Thyroid gland (tissue), 4 donors: ENCODE measurements around the gene DUS3L. TPM values are rescaled to one million over a fixed set of nuclear protein-coding genes. Genes with fewer than 3 reads are reported as not detected.

Source experiments
- DNase-seq, 2 donors: peaks; one replicate each; pipeline ENCODE4 v3.0.0-alpha.2; 2019
- H3K27ac ChIP-seq, 3 donors: fragments of 200-600 bp; sonication (generic); 1 replicate in 2 of 3; 2 replicates in 1 of 3; pipeline ENCODE4 v1.5.1; 2016 to 2019; ENCODE audit warnings: mild to moderate bottlenecking in 1 of 3, moderate library complexity in 1 of 3
- H3K27me3 ChIP-seq: fragments of 200-600 bp; sonication (generic); one replicate; pipeline ENCODE4 v1.5.1; 2019
- H3K36me3 ChIP-seq, 2 donors: fragments of 200-600 bp; sonication (generic); one replicate each; pipeline ENCODE4 v1.5.1; 2016 to 2019
- H3K4me1 ChIP-seq, 2 donors: fragments of 200-600 bp; sonication (generic); one replicate each; pipeline ENCODE4 v1.5.1; 2017 to 2019
- H3K4me3 ChIP-seq, 3 donors: fragments of 200-600 bp; sonication (generic); replicated peaks in 1 of 3; 1 replicate in 2 of 3; 2 replicates in 1 of 3; pipeline ENCODE4 v1.5.1; 2016; ENCODE audit warnings: mild to moderate bottlenecking in 1 of 3
- H3K9me3 ChIP-seq: fragments of 200-600 bp; sonication (generic); one replicate; pipeline ENCODE4 v1.5.1; 2017
- POLR2A ChIP-seq, 2 donors: fragments of 450-650 bp; IDR thresholded peaks; one replicate each; pipeline ENCODE4 v1.6.1; 2017; ENCODE audit warnings: antibody characterized with exemption in 2 of 2, mild to moderate bottlenecking in 2 of 2, moderate library complexity in 1 of 2
- WGBS, 2 donors: methylation state at CpG; one replicate each; pipeline ENCODE4 v1.1.5; 2017; 5-methylcytosine and 5-hydroxymethylcytosine counted together
- intact Hi-C: fragments of 100-400 bp; cut with DNase I; formaldehyde crosslinking; loops from one replicate; pipeline ENCODE4 v1.15.1; 2023
- total RNA-seq, 4 donors: library from RNA; depleted of rRNA; stranded (reverse); fragments of >200 nt; gene quantifications; one replicate each; pipeline ENCODE4 v1.2.3, GENCODE V29; 2016
- TF ChIP-seq, protein P1 (sequence below), 6 experiments: fragments of 200-600 bp in 3 of 6; fragments of 450-650 bp in 3 of 6; sonication (generic) in 3 of 6; IDR thresholded peaks; one replicate each; pipeline ENCODE4 v1.5.1; 2016 to 2019; ENCODE audit warnings: antibody characterized with exemption in 6 of 6, mild to moderate bottlenecking in 2 of 6, inconsistent platforms in 1 of 6, moderate library complexity in 1 of 6

DUS3L gene
- total RNA-seq, 4 donors from 2014 or later, result 34.0 to 53.3 (median 44.9) TPM

DNA sequence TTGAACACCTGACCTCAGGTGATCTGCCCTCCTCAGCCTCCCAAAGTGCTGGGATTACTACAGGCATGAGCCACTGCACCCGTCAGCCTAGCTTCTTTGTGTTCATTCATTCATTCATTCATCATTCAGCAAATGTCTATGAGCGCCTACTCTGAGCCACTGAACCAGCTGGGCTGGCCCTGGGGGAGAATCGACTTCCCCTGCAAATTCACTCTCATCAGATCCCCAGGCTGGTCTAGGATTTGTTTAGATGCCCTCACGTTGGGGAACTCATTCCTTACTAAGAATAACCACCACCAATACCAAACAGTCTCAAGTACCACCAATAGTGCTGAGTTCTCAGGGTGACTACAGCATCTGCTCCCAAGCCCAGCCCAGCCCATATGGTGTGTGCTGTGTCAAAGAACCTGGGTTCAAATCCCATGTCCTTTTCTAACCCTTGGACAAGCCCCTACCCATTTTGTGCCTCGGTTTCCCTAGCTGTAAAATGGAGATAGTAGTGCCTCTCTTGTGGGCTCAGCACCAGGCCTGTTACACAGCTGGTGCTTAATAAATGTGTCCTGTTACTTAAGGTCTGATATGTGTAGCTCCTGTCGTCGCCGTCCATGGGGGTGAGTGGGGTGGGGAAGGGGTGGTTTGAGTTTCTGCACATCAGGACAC, 30.7 kb upstream of the DUS3L start:
- intact Hi-C loops, result no loop called here
- DNase-seq, result no peak
- H3K9me3 ChIP-seq, result no peaks in the 10 kb centered on the region
- H3K4me3 ChIP-seq, result no peak overlapping the region
- H3K4me1 ChIP-seq, result peaks cover 0 to 10% of the 10 kb centered on the region in 2 donors
- no peaks in the 10 kb centered on the region for H3K27me3 ChIP-seq
- 62 to 65% methylated on average over 8 of the region's 8 CpGs for whole genome bisulfite sequencing, 2 donors
- H3K36me3 ChIP-seq, result no peaks in the 10 kb centered on the region
- TF ChIP-seq POLR2A (IDR thresholded peaks at IDR 0.05), result no peak
- H3K27ac ChIP-seq, result no peak overlapping the region

DNA sequence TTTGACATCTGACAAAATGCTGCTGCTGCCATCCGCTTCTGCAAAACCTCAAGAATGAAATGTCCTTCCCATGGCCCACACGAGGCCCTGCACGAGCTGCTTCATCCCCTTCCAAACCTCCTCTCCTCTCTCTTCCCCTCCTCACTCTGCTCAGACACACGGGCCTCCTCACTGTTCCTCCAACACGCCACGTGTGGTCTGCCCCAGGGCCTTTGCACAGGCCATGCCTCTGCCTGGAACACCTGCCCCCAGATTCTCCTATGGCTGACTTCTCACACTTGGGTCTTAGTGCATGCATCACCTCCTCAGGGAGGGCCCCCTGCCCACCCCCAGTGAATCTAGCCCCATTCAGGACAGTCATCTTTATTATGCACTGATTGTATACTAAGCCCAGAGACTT, 29.8 kb upstream of the DUS3L start:
- Histone ChIP-seq H3K4me1 (peaks cover 0 to 6% of the 10 kb centered on the region in 2 donors), H3K27ac (no peak overlapping the region), H3K36me3 (no peaks in the 10 kb centered on the region), H3K27me3 (no peaks in the 10 kb centered on the region), H3K4me3 (no peak overlapping the region), H3K9me3 (no peaks in the 10 kb centered on the region)
- no peak for DNase-seq
- WGBS, 2 donors, result 57 to 76% methylated on average over 6 of the region's 6 CpGs
- TF ChIP-seq, protein P1, sequence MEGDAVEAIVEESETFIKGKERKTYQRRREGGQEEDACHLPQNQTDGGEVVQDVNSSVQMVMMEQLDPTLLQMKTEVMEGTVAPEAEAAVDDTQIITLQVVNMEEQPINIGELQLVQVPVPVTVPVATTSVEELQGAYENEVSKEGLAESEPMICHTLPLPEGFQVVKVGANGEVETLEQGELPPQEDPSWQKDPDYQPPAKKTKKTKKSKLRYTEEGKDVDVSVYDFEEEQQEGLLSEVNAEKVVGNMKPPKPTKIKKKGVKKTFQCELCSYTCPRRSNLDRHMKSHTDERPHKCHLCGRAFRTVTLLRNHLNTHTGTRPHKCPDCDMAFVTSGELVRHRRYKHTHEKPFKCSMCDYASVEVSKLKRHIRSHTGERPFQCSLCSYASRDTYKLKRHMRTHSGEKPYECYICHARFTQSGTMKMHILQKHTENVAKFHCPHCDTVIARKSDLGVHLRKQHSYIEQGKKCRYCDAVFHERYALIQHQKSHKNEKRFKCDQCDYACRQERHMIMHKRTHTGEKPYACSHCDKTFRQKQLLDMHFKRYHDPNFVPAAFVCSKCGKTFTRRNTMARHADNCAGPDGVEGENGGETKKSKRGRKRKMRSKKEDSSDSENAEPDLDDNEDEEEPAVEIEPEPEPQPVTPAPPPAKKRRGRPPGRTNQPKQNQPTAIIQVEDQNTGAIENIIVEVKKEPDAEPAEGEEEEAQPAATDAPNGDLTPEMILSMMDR (IDR thresholded peaks at IDR 0.05), result no peak
- no peak for TF ChIP-seq POLR2A (IDR thresholded peaks at IDR 0.05)
- intact Hi-C loops, result no loop called here

DNA sequence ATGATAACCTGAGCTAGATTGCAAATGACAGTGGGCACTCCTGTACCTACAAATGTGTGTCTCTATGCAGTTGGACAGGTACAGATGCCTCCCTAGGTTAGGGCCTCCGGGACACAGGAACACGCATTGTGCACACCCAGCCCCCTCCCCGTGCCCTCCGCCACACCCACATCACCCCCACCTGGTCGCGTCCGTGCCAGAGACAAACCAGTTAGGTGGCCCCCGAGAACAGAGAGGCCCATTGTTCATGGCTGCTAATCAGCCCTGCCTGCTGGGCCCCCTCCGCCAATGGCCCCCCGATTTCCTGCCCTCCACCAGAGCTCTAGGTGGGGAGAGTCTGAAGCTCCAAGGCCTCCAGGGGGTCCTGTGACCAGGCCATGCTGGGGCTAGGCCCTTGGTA, 27.6 kb upstream of the DUS3L start:
- WGBS, 2 donors, result 78 to 80% methylated on average over 7 to 10 of the region's 10 CpGs
- H3K36me3 ChIP-seq, result no peaks in the 10 kb centered on the region
- no peak for DNase-seq
- no peaks in the 10 kb centered on the region for H3K9me3 ChIP-seq
- peaks cover 0 to 6% of the 10 kb centered on the region in 2 donors for H3K4me1 ChIP-seq
- TF ChIP-seq, protein P1 (IDR thresholded peaks at IDR 0.05), result no peak
- TF ChIP-seq POLR2A (IDR thresholded peaks at IDR 0.05), result no peak
- no peak overlapping the region for H3K4me3 ChIP-seq
- no peak overlapping the region for H3K27ac ChIP-seq
- intact Hi-C loops, result no loop called here
- no peaks in the 10 kb centered on the region for H3K27me3 ChIP-seq

DNA sequence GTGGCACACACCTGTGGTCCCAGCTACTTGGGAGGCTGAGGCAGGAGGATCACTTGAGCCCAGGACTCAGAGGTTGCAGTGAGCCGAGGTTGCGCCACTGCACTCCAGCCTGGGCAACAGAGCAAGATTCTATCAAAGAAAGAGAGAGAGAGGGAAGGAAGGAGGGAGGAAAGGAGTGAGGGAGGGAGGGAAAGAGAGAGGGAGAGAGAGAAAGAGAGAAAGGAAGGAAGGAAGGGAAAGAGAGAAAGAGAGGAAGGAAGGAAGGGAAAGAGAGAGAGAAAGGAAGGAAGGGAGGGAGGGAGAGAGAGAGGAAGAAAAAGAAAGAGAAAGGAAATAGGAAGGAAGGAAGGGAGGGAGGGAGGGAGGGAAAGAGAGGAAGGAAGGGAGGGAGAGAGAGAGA, 26.3 kb upstream of the DUS3L start:
- intact Hi-C loops, result no loop called here
- H3K36me3 ChIP-seq, result no peaks in the 10 kb centered on the region
- no peaks in the 10 kb centered on the region for H3K27me3 ChIP-seq
- 93% methylated on average over 2 of the region's 2 CpGs for WGBS, 2 donors
- TF ChIP-seq, protein P1 (IDR thresholded peaks at IDR 0.05), result no peak
- TF ChIP-seq POLR2A (IDR thresholded peaks at IDR 0.05), result no peak
- no peak overlapping the region for H3K27ac ChIP-seq
- no peak for DNase-seq
- no peak overlapping the region for H3K4me3 ChIP-seq
- H3K9me3 ChIP-seq, result no peaks in the 10 kb centered on the region
- H3K4me1 ChIP-seq, result peaks cover 0 to 5% of the 10 kb centered on the region in 2 donors

DNA sequence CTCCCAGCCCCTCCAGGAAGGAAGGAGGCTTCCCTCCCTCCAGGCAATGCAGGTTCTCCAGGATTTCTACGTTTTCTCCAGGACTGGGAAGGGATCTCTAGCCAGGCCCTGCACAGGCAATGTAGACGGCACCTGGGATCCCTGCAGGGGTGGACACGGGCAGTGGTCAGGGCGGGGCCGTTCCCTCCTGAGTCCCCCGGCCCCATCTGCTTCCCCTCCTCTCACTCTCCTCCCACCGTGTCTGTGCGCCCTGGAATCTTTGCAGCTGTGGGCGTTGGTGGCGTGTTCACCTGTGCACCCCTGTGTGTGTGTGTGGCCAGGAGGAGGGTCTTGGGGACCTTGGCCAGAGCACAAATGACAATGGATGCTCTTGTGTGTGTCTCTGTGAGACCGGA, 23.9 kb upstream of the DUS3L start:
- WGBS, 2 donors, result 41 to 44% methylated on average over 5 to 9 of the region's 11 CpGs
- H3K27ac ChIP-seq, result no peak overlapping the region

More for the DNA sequence above, 23.9 kb upstream of the DUS3L start:
- Histone ChIP-seq H3K9me3 (no peaks in the 10 kb centered on the region), H3K36me3 (no peaks in the 10 kb centered on the region), H3K27me3 (no peaks in the 10 kb centered on the region), H3K4me3 (no peak overlapping the region), H3K4me1 (no peaks in the 10 kb centered on the region)
- DNase-seq, result no peak
- intact Hi-C loops, result no loop called here
- no peak for TF ChIP-seq POLR2A (IDR thresholded peaks at IDR 0.05)
- TF ChIP-seq, protein P1 (IDR thresholded peaks at IDR 0.05), result no peak
